ENCODE data around the gene ZNF236. TPM values are rescaled to one million over a fixed set of nuclear protein-coding genes. Genes with fewer than 3 reads are reported as not detected.

ZNF236 gene
- total and polyA plus RNA-seq, 10 of the 15 experiments (the other 5 are each of a cell fraction or from before 2014, with no cell fraction given) = 1.0 to 14.4 (median 5.9) TPM

GRCh38 chr18:76931171-76931570, 108.8 kb downstream of the ZNF236 start:
- Histone ChIP-seq H3K9me3 (replicated peaks; ENCODE audit: control insufficient read depth, insufficient read depth, low read length) (no peaks in the 10 kb centered on the region), H3K9ac (ENCODE audit: control insufficient read depth, insufficient read depth, low read length) (no peak overlapping the region), H3K79me2 (ENCODE audit: control insufficient read depth, insufficient read depth, low read length) (no peaks in the 10 kb centered on the region), H3K27me3 (replicated peaks in 1 of 2; ENCODE audit: control insufficient read depth in 2 of 2, insufficient read depth in 2 of 2, low read length in 1 of 2) (no peaks in the 10 kb centered on the region), H3K4me3 (no peak overlapping the region), H2AFZ (ENCODE audit: control insufficient read depth, low read depth, low read length) (no peak overlapping the region), H3K4me1 (ENCODE audit: control insufficient read depth, insufficient read depth, low read length) (peaks cover 25% of the 10 kb centered on the region), H4K20me1 (ENCODE audit: control insufficient read depth, insufficient read depth) (no peaks in the 10 kb centered on the region), H3K36me3 (ENCODE audit: control insufficient read depth in 2 of 2, insufficient read depth in 2 of 2, low read length in 1 of 2) (peaks cover 8 to 15% of the 10 kb centered on the region in 2 experiments), H3K4me2 (ENCODE audit: control insufficient read depth, insufficient read depth) (no peak overlapping the region), H3K27ac (ENCODE audit: control insufficient read depth, insufficient read depth) (no peak overlapping the region)
- ChIA-PET SMC1A (ENCODE audit: uncharacterized antibody, unreplicated experiment) (interaction anchor here (0.8 to 2.9 kb wide), 8 partner anchors 10 to 281 kb away, joined by 3 to 14 read pairs (median 4); no protein-coding TSS in a partner anchor), CTCF (interaction anchor here (0.6 to 9.3 kb wide), 9 partner anchors 8 to 446 kb away, joined by 3 to 62 read pairs (median 4); no protein-coding TSS in a partner anchor), POLR2A (interaction anchor here (0.9 kb wide), 1 partner anchor 33 kb away, joined by 4 read pairs; no protein-coding TSS in a partner anchor), RAD21 (ENCODE audit: unreplicated experiment) (no interaction called here)
- in situ Hi-C loops (cut with MboI) (no loop called here), intact Hi-C loops (cut with micrococcal nuclease; ENCODE audit: unreplicated experiment) (no loop called here)
- no TSS peak for BruUV-seq (replicated peaks)
- TF ChIP-seq DPF2 (IDR thresholded peaks at IDR 0.05) (no peak), SUZ12 (IDR thresholded peaks at IDR 0.05; ENCODE audit: unreplicated experiment) (no peak), EP300 (IDR thresholded peaks at IDR 0.05; ENCODE audit: borderline replicate concordance in 1 of 2, control insufficient read depth in 1 of 2, low read depth in 2 of 2, low read length in 2 of 2) (no peak), ESRRA (IDR thresholded peaks at IDR 0.05; ENCODE audit: low read length) (no peak), NBN (IDR thresholded peaks at IDR 0.05) (no peak), FOS (IDR thresholded peaks at IDR 0.05; ENCODE audit: borderline replicate concordance, extremely low read depth, insufficient read length) (no peak), KDM1A (IDR thresholded peaks at IDR 0.05; ENCODE audit: borderline replicate concordance) (no peak), SIX5 (IDR thresholded peaks at IDR 0.05; ENCODE audit: low read depth, low read length, severe bottlenecking) (no peak), PAX5 (IDR thresholded peaks at IDR 0.05; ENCODE audit: borderline replicate concordance, low read depth, low read length) (no peak), ATF3 (IDR thresholded peaks at IDR 0.05; ENCODE audit: borderline replicate concordance, extremely low read depth, low read depth, low read length) (no peak), MYB (IDR thresholded peaks at IDR 0.05; ENCODE audit: borderline replicate concordance, low read depth, low read length) (no peak), BMI1 (IDR thresholded peaks at IDR 0.05; ENCODE audit: borderline replicate concordance) (no peak), NR2C1 (IDR thresholded peaks at IDR 0.05) (no peak), RAD51 (IDR thresholded peaks at IDR 0.05) (no peak), SREBF2 (IDR thresholded peaks at IDR 0.05; ENCODE audit: low read length) (no peak), YBX1 (IDR thresholded peaks at IDR 0.05) (no peak), SREBF1 (IDR thresholded peaks at IDR 0.05; ENCODE audit: low read length) (no peak), ATF7 (IDR thresholded peaks at IDR 0.05; ENCODE audit: low read depth) (no peak), PKNOX1 (IDR thresholded peaks at IDR 0.05) (no peak), ZBTB11 (CRISPR knock-in tag; IDR thresholded peaks at IDR 0.05) (no peak)
- no peak for FAIRE-seq
- 91% methylated on average over 6 of the region's 6 CpGs for WGBS (ENCODE audit: insufficient coverage, insufficient replicate concordance, low lambda C conversion rate, missing lambda C conversion rate)
- ATAC-seq = no peak
- no peak for DNase-seq (ENCODE audit: low read depth, low spot score)
